ENCODE measurements around the gene P4HB.
A peak's percentile ranks its signal among the peaks of the same experiment; 100 is the strongest.

P4HB gene

DNA sequence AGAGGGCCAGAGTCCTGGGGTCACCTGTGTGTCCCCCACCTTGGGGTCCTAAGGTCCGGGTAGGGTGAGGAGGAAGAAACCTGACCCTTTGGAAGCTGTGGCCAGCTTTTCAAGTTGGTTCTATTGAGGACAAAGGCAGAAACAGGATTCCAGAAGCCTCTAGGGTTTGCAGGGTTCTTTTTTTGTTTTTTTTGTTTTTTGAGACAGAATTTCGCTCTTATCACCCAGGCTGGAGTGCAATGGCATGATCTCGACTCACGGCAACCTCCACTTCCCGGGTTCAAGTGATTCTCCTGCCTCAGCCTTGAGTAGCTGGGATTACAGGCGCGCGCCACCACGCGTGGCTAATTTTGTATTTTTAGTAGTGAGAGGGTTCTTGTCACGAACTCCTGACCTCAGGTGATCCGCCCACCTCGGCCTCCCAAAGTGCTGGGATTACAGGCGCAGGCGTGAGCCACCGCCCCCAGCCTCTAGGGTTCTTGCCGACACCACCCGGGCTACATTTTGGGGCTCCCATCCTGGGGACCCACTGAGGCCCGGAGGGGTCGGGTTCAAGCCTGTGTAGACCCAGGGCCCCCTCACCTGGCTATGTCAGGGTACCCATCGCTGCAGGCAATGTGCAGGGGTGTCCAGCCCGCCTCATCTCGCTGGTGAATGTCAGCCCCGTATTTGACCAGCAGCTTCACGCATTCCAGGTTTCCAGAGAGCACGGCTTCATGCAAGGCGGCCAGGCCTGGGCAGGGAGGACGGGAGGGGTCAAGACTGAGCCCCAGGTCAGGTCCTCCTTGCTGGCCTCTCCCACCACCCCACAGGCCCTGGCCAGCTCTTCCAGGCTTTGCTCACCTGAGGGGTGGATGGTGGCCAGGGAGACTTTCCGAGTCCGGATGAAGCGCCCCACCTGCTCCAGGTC lies 26.2 kb downstream of the P4HB start:
- peak overlapping the region; percentile 69 to 85 for H3K4me3 ChIP-seq
- no peaks in the 10 kb centered on the region for H3K27me3 ChIP-seq
- TF ChIP-seq, protein P1, sequence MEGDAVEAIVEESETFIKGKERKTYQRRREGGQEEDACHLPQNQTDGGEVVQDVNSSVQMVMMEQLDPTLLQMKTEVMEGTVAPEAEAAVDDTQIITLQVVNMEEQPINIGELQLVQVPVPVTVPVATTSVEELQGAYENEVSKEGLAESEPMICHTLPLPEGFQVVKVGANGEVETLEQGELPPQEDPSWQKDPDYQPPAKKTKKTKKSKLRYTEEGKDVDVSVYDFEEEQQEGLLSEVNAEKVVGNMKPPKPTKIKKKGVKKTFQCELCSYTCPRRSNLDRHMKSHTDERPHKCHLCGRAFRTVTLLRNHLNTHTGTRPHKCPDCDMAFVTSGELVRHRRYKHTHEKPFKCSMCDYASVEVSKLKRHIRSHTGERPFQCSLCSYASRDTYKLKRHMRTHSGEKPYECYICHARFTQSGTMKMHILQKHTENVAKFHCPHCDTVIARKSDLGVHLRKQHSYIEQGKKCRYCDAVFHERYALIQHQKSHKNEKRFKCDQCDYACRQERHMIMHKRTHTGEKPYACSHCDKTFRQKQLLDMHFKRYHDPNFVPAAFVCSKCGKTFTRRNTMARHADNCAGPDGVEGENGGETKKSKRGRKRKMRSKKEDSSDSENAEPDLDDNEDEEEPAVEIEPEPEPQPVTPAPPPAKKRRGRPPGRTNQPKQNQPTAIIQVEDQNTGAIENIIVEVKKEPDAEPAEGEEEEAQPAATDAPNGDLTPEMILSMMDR (IDR thresholded peaks at IDR 0.05): no peak
- intact Hi-C loops (cut with DNase I; ENCODE audit: low total_unique reads): no loop called here
- H3K9me3 ChIP-seq: no peaks in the 10 kb centered on the region
- H3K36me3 ChIP-seq: peaks cover 0 to 5% (median 0%) of the 10 kb centered on the region in 3 donors
- DNase-seq: no peak
- peaks cover 0 to 32% (median 22%) of the 10 kb centered on the region in 4 donors for H3K4me1 ChIP-seq
- H3K27ac ChIP-seq: peak overlapping the region; percentile 87 to 96

DNA sequence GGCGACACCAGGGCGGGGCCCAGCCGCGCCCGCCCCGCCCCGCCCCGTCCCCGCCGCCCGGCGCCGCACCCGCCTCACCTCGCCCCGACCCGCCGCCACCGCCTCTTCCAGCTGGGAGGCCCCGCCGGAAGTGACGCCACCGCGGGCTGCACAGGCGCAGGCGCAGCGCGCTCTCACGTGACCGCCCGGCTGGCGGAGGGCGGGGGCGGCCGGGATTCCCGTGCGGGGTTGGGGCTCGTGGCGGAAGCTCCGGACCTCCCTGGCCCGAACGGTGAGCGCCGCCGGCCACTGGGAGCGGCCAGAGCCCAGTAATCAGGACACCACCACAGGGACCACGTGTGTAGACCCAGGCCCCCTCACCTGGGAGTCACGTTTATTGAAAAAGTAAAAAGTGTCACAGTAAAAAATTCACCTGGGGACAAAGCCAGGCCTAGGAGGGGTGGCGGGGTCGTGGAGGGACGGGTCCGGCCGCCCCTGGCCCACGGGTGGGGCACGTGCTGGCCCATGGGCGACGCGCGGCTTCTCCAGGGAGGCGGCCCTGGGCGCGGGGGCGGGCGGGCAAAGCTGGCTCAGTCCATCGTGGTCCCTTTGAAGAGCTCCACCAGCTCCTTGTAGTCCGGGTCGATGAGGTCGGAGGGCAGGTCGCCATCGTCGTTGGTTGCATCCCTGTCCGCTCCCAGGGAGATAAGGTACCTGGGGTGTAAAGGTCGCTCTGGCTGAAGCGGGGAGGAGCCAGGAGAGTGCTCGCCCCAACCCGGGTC lies 27.0 kb downstream of the P4HB start, which contains the start of gene MCRIP1:
Gene MCRIP1 (minus strand): TSS at position 132 of the 761 bp plus-strand sequence. CDS start 8,785 bp downstream, outside the sequence.
- DNase-seq: peak; percentile 94 to 97
- peaks cover 0 to 32% (median 23%) of the 10 kb centered on the region in 4 donors for H3K4me1 ChIP-seq
- intact Hi-C loops (cut with DNase I; ENCODE audit: low total_unique reads): no loop called here
- no peaks in the 10 kb centered on the region for H3K27me3 ChIP-seq
- peak within 1 kb of the TSS; percentile 91 to 96 for H3K27ac ChIP-seq
- H3K4me3 ChIP-seq: peak within 1 kb of the TSS; percentile 69 to 85
- no peaks in the 10 kb centered on the region for H3K9me3 ChIP-seq
- TF ChIP-seq, protein P1 (IDR thresholded peaks at IDR 0.05): no peak
- peaks cover 0 to 5% (median 0%) of the 10 kb centered on the region in 3 donors for H3K36me3 ChIP-seq

DNA sequence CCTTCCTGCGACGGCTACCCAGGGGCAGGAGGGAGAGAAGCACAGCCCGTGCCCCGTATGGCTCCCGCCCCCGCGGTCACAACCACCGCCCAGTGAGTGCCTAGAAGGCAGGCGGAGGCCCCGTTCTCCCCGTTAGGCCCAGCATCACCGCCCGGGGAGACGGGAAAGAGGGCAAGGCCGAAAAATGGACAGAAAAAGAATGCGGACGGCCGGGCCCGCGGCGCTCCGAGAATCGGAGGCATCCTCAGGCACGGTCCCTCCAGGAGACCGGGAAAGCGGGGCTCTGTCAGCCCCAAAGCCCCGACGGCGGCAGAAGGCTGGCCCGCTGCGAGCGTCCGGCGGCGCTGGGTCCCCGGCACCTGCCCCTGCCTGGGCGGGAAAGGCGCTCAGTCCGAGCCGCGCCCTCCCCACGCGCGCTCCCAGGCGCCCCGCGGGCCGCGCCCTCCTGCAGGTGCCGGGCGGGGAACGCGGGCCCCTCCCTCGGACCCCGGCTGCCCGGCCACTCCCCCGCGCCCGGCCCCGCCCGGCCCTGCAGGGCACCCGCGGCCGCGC lies 27.7 kb downstream of the P4HB start:
- intact Hi-C loops (cut with DNase I; ENCODE audit: low total_unique reads): no loop called here
- Histone ChIP-seq H3K9me3 (no peaks in the 10 kb centered on the region), H3K4me1 (peaks cover 0 to 32% (median 25%) of the 10 kb centered on the region in 4 donors), H3K36me3 (peaks cover 0 to 5% (median 0%) of the 10 kb centered on the region in 3 donors), H3K4me3 (peak overlapping the region; percentile 69 to 85), H3K27me3 (no peaks in the 10 kb centered on the region), H3K27ac (peak overlapping the region; percentile 91 to 96)
- TF ChIP-seq, protein P1 (IDR thresholded peaks at IDR 0.05): no peak
- DNase-seq: peak in 1 of 2 donors; percentile 75

DNA sequence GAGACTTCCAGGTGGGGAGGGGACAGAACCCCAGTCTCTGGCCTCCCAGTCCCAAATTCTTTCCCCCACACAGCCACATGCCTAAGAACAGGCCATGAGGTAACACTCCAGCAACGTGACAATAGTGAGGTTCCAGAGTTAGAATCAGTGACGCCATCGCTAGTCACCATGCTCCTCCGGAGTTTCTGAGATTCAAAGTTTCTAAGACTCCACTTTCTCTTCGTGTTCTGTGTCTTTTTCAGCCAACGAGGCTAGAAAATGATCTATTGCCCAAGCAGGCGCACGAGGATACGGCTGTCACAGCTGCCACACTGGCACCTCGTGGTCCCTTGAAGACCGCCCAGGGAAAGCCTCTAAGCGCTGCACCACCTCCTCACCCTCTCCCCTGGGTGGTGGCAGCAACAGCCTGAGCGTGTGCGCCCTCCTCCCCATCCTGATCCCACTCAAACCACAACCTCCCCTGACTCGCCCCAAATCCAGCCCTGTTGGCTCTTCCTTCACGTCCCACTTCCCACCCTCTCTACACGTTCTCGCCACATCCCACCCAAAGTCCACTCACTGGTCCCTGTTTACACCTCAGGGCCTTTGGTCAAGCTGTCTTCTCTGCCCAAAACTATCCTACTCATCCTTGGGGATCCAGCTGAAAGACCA lies 28.3 kb downstream of the P4HB start:
- peak overlapping the region; percentile 91 to 96 for H3K27ac ChIP-seq
- no peaks in the 10 kb centered on the region for H3K9me3 ChIP-seq
- peaks cover 0 to 32% (median 25%) of the 10 kb centered on the region in 4 donors for H3K4me1 ChIP-seq
- peak; percentile 31 to 85 for DNase-seq
- no peaks in the 10 kb centered on the region for H3K27me3 ChIP-seq
- intact Hi-C loops (cut with DNase I; ENCODE audit: low total_unique reads): no loop called here
- H3K36me3 ChIP-seq: peaks cover 0 to 5% (median 0%) of the 10 kb centered on the region in 3 donors
- TF ChIP-seq, protein P1 (IDR thresholded peaks at IDR 0.05): no peak
- H3K4me3 ChIP-seq: peak overlapping the region; percentile 69 to 85

DNA sequence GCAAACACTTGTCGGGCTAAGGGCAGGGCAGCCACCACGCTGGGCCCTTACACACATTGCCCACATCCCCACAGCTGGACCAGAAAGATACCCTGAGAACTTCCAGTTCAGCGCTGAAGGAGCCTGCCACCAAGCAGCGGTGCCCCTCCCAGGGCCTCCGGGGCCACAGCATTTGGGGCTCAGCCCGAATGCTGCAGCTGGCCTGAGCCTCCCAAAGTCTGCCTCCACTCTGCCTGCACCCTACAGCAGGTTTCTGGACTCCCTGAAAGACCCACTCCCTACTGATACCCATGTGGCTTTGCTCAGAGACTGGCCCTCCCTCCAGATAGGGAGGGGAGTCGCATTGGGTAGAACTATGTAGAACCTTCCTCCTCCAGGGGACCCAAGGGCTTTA lies 28.8 kb downstream of the P4HB start:
- no peak for DNase-seq
- Histone ChIP-seq H3K9me3 (no peaks in the 10 kb centered on the region), H3K4me3 (peak overlapping the region; percentile 69 to 85), H3K36me3 (peaks cover 0 to 5% (median 0%) of the 10 kb centered on the region in 3 donors), H3K27me3 (no peaks in the 10 kb centered on the region), H3K27ac (peak overlapping the region; percentile 91 to 96), H3K4me1 (peaks cover 0 to 32% (median 25%) of the 10 kb centered on the region in 4 donors)
- intact Hi-C loops (cut with DNase I; ENCODE audit: low total_unique reads): no loop called here
- TF ChIP-seq, protein P1 (IDR thresholded peaks at IDR 0.05): no peak
